ENCODE results near the gene UBXN10.

Gene UBXN10

GRCh38 chr1:20233866-20234265, 48.0 kb downstream of the UBXN10 start:
- peak in 36 of 56 donors; percentile 9 to 68 (median 42) for DNase-seq

- DNase-seq = no peak
Observed at GRCh38 chr1:20234788-20235535, 49.1 kb downstream of the UBXN10 start.

GRCh38 chr1:20237646-20238045, 51.8 kb downstream of the UBXN10 start:
- no peak for DNase-seq

- no peak for DNase-seq
Observed at GRCh38 chr1:20240012-20240411, 54.1 kb downstream of the UBXN10 start.

GRCh38 chr1:20242890-20243479, 57.1 kb downstream of the UBXN10 start:
- DNase-seq = no peak

All from amygdala (tissue), 56 donors.